COR-L47 (cell line): ENCODE results near the gene NCOA1.
"Not testable (repeated sequence)": the region's sequence is repeated elsewhere in the genome, so short reads cannot be mapped to it uniquely, and the experiment has no call there.

Source experiments
- DNase-seq: peaks from one replicate; lab custom pipeline; 2025; lab: John Stamatoyannopoulos, UW

The NCOA1 gene

GRCh38 chr2:24792874-24793760 is 302.1 kb downstream of the NCOA1 start, which contains the start of the genes CENPO and PTRHD1:
Gene CENPO, plus strand, starts transcription at chr2:24793425. Its CDS starts 495 bp downstream, at chr2:24793920.
Gene PTRHD1, minus strand, starts transcription at chr2:24793391. Its CDS starts 14 bp downstream, at chr2:24793377.
- DNase-seq: peak; percentile 96

GRCh38 chr2:24793761-24794435 is 302.8 kb downstream of the NCOA1 start:
- peak; percentile 25 for DNase-seq

GRCh38 chr2:24797644-24798043 is 306.6 kb downstream of the NCOA1 start:
- no peak for DNase-seq

- not testable (repeated sequence) for DNase-seq
Observed at GRCh38 chr2:24800487-24800886, 309.4 kb downstream of the NCOA1 start.

GRCh38 chr2:24805811-24806660 is 315.0 kb downstream of the NCOA1 start:
- DNase-seq: not testable (repeated sequence)

- DNase-seq: no peak
Observed at GRCh38 chr2:24806661-24807036, 315.6 kb downstream of the NCOA1 start.

- DNase-seq: no peak
Observed at GRCh38 chr2:24809316-24810007, 318.4 kb downstream of the NCOA1 start.

GRCh38 chr2:24813691-24814137 is 322.7 kb downstream of the NCOA1 start:
- no peak for DNase-seq

GRCh38 chr2:24814516-24814915 is 323.5 kb downstream of the NCOA1 start:
- no peak for DNase-seq

- no peak for DNase-seq
Observed at GRCh38 chr2:24815171-24815570, 324.1 kb downstream of the NCOA1 start.

- DNase-seq: no peak
Observed at GRCh38 chr2:24816404-24816803, 325.4 kb downstream of the NCOA1 start.

GRCh38 chr2:24816884-24817283 is 325.8 kb downstream of the NCOA1 start:
- no peak for DNase-seq

GRCh38 chr2:24818721-24819167 is 327.7 kb downstream of the NCOA1 start:
- no peak for DNase-seq

GRCh38 chr2:24819442-24820174 is 328.6 kb downstream of the NCOA1 start:
- DNase-seq: no peak

- DNase-seq: no peak
Observed at GRCh38 chr2:24820175-24820513, 329.1 kb downstream of the NCOA1 start.
